ENCODE data around the gene C1orf226.

C1orf226 gene

DNA sequence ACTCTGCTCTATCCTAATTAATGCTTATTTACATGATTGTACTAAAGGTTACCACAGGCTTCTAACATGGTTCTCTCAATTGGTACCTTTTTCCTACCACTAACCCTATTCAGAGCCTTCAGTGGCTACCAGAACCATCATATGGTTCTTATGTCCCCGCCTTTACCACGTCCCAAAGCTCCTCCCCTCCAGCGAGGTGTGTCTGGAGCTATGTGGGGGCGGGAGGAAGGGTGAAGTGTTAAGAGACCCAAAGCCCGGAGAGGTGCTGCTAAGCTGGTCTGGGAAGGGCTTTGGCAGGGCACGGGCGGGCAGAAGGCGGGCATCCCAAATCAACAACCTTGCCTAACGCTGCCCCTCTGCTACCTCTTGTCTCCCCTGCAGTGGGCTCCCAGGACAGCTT lies 14.9 kb upstream of the C1orf226 start:
- DNase-seq = no peak

DNA sequence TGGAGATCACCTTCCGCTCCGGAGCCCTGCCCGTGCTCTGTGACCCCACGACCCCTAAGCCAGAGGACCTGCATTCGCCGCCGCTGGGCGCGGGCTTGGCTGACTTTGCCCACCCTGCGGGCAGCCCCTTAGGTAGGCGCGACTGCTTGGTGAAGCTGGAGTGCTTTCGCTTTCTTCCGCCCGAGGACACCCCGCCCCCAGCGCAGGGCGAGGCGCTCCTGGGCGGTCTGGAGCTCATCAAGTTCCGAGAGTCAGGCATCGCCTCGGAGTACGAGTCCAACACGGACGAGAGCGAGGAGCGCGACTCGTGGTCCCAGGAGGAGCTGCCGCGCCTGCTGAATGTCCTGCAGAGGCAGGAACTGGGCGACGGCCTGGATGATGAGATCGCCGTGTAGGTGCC lies 14.5 kb upstream of the C1orf226 start:
- peak; percentile 8 for DNase-seq

DNA sequence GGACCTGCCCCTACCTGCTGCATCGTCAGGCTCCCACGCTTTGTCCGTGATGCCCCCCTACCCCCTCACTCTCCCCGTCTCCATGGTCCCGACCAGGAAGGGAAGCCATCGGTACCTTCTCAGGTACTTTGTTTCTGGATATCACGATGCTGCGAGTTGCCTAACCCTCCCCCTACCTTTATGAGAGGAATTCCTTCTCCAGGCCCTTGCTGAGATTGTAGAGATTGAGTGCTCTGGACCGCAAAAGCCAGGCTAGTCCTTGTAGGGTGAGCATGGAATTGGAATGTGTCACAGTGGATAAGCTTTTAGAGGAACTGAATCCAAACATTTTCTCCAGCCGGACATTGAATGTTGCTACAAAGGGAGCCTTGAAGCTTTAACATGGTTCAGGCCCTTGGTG lies 13.8 kb upstream of the C1orf226 start:
- DNase-seq = no peak

GRCh38 chr1:162368451-162368850 lies 13.1 kb upstream of the C1orf226 start:
- no peak for DNase-seq

- DNase-seq = no peak
These were observed 12.0 kb upstream of the C1orf226 start for GRCh38 chr1:162369571-162369970.

DNA sequence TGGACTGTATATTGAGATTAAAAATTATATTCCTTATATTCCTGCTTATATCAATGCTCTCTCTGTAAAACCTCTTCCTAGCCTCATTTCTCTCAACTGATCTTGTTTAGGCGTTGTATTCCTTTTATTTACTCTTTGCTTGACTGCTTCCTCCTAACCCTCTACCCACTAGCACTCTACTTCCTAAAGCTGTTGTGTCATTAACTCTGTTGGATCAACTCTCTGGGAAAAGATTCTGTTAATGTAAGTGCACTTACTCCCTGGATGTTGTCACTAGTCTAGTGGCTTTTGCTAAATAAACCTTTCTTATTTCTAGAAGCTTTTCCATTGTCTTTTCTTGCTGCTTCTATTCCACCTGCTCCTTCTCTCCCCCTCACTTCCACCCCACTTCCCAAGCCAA lies 11.4 kb upstream of the C1orf226 start:
- no peak for DNase-seq

DNA sequence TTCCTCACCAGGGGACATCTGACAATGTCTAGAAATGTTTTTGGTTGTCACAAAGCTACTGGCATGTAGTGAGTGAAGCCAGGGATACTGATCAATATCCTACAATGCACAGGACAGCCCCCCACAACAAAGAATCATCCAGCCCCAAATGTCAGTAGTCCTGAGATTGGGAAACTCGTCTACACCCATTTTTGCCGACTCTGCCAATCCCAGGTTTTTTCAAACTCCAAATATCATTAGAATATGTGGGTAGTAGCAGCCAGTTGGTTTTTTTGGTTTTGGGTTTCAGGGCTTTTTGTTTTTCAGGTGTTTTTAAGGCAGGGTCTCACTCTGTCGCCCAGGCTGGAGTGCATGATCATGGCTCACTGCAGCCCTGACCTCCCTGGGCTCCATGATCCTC lies 10.8 kb upstream of the C1orf226 start:
- no peak for DNase-seq

- peak; percentile 22 for DNase-seq
These were observed 9.9 kb upstream of the C1orf226 start for GRCh38 chr1:162371611-162372010.

DNA sequence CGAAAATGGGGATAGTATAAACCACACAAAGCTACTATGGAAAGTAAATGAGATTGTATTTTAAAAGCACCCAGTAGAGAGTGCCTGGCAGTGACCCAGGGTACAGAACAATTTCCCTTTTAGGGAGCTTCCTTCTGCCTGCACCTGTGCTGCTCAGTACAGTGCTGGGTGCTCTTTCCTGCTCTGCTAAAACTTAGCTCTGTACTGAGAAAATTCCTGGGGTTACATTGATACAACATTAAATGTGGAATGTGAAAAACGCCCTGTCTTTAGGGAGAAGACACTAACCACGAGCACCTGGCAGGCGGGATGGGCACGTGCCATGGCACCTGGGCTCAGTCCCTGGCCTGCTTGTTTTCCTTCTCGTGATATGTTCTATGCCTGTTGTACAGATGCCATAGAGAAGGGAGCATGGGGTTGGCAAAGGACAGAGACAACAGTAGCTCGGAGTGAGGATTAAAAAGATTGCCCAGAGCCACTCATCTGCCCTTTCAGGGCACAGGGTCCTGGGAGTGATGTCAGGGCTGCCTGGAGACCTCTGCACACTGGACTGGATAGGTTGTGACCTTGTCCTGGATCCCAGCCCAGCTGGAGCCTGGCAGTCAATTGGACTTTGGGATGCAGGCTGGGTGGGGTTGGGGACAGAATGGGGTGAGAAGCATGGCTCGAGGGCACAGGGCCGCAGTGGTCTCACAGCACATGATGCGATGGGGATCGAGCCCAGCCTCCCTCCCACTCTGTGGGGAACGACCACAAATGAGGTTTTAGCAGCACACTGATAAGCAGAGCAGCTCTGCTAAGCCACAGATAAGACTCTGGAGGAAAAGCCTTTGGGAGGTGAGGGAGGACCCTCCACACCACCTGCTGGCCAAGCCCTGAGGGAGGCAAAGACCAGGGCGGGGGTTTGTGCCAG lies 9.1 kb upstream of the C1orf226 start:
- DNase-seq = no peak

DNA sequence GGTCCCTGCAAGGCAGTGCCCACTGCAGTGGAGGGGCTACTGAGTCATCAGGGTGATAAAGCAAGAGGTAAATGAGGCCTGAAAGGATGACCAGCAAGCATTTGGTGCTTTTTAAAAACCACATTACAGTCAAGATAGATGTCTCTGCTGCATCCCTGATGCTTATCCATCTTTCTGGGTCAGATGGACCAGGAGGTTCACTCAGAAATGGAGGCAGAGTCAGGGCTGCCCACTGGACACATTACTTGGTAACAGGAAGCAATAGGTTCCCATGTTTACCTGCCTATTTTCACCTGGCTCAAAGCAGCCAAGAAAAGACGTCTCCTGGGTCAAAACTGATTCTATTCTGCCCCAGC lies 8.5 kb upstream of the C1orf226 start:
- no peak for DNase-seq

- peak; percentile 12 for DNase-seq
These were observed 7.8 kb upstream of the C1orf226 start for GRCh38 chr1:162373541-162374260.

GRCh38 chr1:162374406-162374805 lies 7.1 kb upstream of the C1orf226 start:
- DNase-seq = no peak

DNA sequence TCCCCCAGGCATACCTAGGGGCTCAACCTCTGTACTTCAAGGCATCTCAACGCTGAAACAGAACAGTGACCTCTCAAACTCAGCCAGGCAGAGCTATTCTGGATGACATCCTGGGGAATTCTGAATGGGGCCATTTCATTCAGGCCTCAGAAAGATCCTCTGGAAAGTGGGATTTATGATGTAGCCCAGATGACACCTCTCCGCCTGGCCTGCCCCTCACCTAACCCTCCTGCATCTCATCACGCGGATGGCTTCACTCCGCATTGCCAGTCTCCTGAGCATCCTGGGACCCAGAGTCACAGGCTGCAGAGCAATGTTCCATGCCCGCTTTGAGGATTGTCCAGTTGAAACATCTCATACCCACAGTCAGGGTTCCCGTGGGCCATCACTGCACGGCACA lies 6.1 kb upstream of the C1orf226 start:
- no peak for DNase-seq

DNA sequence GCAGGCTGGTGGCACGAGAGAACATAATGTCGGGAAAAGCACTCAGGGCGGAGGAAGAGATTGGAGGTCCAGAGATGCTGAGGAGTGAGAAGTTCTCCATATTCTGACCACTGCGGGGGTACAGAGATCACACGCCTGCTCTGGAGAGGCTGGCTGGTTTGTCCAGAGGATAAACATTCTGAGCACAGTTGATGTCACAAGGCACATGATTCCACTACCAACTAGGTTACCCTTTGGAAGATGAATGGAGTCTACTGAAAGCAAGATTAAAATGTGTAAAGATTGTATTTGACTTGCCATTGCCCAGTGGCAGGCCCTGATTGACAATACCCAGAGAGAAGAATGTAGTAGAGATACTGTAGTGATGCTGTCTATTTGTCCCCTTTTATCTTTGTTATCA lies 4.8 kb upstream of the C1orf226 start, which contains the start of gene SPATA46:
SPATA46 (minus strand) TSS at position 164 of the 400 bp plus-strand sequence; CDS start at position 100, 64 bp downstream.
- DNase-seq = no peak

GRCh38 chr1:162380061-162380846 lies 1.3 kb upstream of the C1orf226 start:
- DNase-seq = no peak

DNA sequence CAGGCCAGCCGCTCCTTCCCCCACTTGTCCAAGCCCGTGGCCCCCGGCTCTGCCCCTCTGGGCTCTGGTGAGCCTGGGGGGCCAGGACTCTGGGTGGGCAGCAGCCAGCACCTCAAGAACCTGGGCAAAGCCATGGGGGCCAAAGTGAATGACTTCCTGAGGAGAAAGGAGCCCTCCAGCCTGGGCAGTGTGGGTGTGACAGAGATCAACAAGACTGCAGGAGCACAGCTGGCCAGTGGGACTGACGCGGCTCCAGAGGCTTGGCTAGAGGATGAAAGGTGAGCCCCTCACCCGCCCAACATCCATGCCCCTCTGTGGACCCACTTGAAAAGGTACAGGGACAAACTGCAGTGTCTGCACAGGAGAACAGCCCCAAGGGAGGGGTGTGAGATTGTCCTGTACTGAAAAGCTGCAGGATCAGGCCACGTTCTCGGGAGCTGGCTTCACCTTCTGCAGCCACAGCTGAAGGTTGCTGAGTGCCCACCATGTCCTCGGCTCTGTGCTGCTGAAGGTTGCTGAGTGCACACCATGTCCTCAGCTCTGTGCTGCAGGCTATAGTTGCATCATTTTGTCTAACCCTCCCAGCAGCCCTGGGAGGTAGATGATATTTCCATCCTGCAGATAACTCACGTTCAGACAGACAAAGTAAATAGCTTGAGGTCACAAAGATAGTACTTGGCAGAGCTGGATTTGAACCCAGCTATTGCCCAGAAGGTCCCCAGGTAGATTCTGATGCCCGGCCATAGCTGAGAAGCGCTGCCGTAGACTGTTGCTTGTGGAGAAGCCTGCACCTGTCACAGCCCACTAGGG lies 618 bp downstream of the C1orf226 start:
- no peak for DNase-seq

GRCh38 chr1:162383091-162383490 lies 1.6 kb downstream of the C1orf226 start:
- DNase-seq = no peak

GRCh38 chr1:162383516-162383915 lies 2.0 kb downstream of the C1orf226 start:
- no peak for DNase-seq

DNA sequence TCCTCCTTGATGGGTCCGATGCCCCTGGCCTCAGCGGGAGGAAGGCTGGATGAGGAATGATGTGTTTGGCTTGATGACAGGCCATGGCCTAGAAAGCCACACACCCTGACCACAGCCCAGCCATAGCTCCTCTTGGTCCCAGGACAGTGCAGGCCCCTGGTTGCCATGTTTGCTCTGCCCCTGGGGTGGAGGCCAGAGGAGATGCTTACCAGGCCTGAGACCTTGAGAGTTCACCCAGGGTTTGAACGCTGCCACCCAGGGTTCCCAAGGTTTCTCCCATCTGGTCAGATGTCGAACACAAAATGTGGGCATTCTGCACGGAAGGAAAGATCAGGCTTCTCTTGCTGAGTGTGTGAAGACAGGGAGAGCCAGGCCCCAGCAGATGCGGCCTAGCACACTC lies 2.6 kb downstream of the C1orf226 start:
- no peak for DNase-seq

GRCh38 chr1:162384601-162385279 lies 3.2 kb downstream of the C1orf226 start:
- DNase-seq = no peak

- DNase-seq = no peak
These were observed 3.7 kb downstream of the C1orf226 start for GRCh38 chr1:162385280-162385623.

- DNase-seq = no peak
These were observed 4.2 kb downstream of the C1orf226 start for GRCh38 chr1:162385702-162386101.

Data from fibroblast of skin of right biceps (primary cell).